HG03558 (cell line): ENCODE measurements around the gene ZNF316.

Experiments
- ATAC-seq: cut with Tn5 transposase; IDR thresholded peaks from one replicate; pipeline ENCODE4 v1.9.1; 2021; ENCODE audit warnings: moderate number of reproducible peaks; ENCODE audit not compliant: unreplicated experiment; ENCODE audit errors: extremely low read depth

Gene ZNF316

GRCh38 chr7:6636741-6637543 is at the start of gene ZNF316:
ZNF316 (plus strand) TSS chr7:6637318; CDS start chr7:6642410, 5,092 bp downstream.
- peak; percentile 51 for ATAC-seq

GRCh38 chr7:6588566-6588965 is 48.6 kb upstream of the ZNF316 start:
- ATAC-seq: no peak

- ATAC-seq: no peak
Measured at GRCh38 chr7:6589151-6589828, 47.8 kb upstream of the ZNF316 start.

- ATAC-seq: peak; percentile 74
Measured at GRCh38 chr7:6589829-6590644, 47.1 kb upstream of the ZNF316 start, which contains the start of gene INTS15. INTS15 (plus strand) TSS chr7:6590021; CDS start chr7:6590284, 263 bp downstream.

- no peak for ATAC-seq
Measured at GRCh38 chr7:6590645-6591110, 46.4 kb upstream of the ZNF316 start.

GRCh38 chr7:6600093-6600492 is 37.0 kb upstream of the ZNF316 start:
- ATAC-seq: no peak

- no peak for ATAC-seq
Measured at GRCh38 chr7:6604458-6604857, 32.7 kb upstream of the ZNF316 start.

GRCh38 chr7:6606866-6607583 is 30.1 kb upstream of the ZNF316 start:
- ATAC-seq: no peak

- ATAC-seq: no peak
Measured at GRCh38 chr7:6607651-6608051, 29.5 kb upstream of the ZNF316 start.

GRCh38 chr7:6608081-6608480 is 29.0 kb upstream of the ZNF316 start:
- no peak for ATAC-seq

GRCh38 chr7:6608794-6609193 is 28.3 kb upstream of the ZNF316 start:
- ATAC-seq: no peak

GRCh38 chr7:6612819-6613218 is 24.3 kb upstream of the ZNF316 start:
- no peak for ATAC-seq

- no peak for ATAC-seq
Measured at GRCh38 chr7:6613706-6614105, 23.4 kb upstream of the ZNF316 start.

GRCh38 chr7:6614953-6615722 is 22.0 kb upstream of the ZNF316 start, which contains the start of gene ZNF853:
ZNF853 (plus strand) TSS chr7:6615610; CDS start chr7:6616175, 565 bp downstream.
- no peak for ATAC-seq

GRCh38 chr7:6615723-6616555 is 21.2 kb upstream of the ZNF316 start:
- ATAC-seq: no peak

GRCh38 chr7:6616854-6617643 is 20.1 kb upstream of the ZNF316 start:
- ATAC-seq: no peak

GRCh38 chr7:6618621-6619020 is 18.5 kb upstream of the ZNF316 start:
- no peak for ATAC-seq
